ENCODE data around the gene NELFA.
"Not testable (repeated sequence)": the region's sequence is repeated elsewhere in the genome, so short reads cannot be mapped to it uniquely, and the experiment has no call there.

GRCh38 chr4:2003361-2003760 lies 5.4 kb downstream of the NELFA start:
- TF ChIP-seq CTCF, POLR2A (IDR thresholded peaks at IDR 0.05): not testable (repeated sequence)

Measured in Peyer's patch (tissue), 4 donors.